Cardiac muscle cell (in vitro differentiated cells and primary cell): ENCODE measurements around the gene TMEM31. TPM values are rescaled to one million over a fixed set of nuclear protein-coding genes. Genes with fewer than 3 reads are reported as not detected.
A peak's percentile ranks its signal among the peaks of the same experiment; 100 is the strongest.

ENCODE experiments used
- DNase-seq, 2 donors: peaks; one replicate each; pipeline versions ENCODE4 v3.0.0 to v3.0.0-alpha.2; 2010 to 2017; ENCODE audit warnings: low read depth in 1 of 2, low spot score in 1 of 2
- H3K27ac ChIP-seq: fragments of 200-600 bp; sonication (generic); 2 replicates; pipeline ENCODE4 v1.5.1; 2016
- H3K27me3 ChIP-seq: fragments of 200-600 bp; sonication (generic); 2 replicates; pipeline ENCODE4 v1.6.0; 2016; ENCODE audit warnings: control low read depth
- H3K36me3 ChIP-seq: fragments of 200-600 bp; sonication (generic); 2 replicates; pipeline ENCODE4 v1.5.1; 2016; ENCODE audit warnings: control low read depth
- H3K4me1 ChIP-seq: fragments of 200-600 bp; sonication (generic); 2 replicates; pipeline ENCODE4 v1.8.1; 2017; ENCODE audit warnings: low read depth, mild to moderate bottlenecking, mixed run types
- H3K4me3 ChIP-seq: fragments of 200-600 bp; sonication (generic); 2 replicates; pipeline ENCODE4 v1.5.1; 2016; ENCODE audit warnings: mild to moderate bottlenecking
- H3K9me3 ChIP-seq: fragments of 200-600 bp; sonication (generic); 2 replicates; pipeline ENCODE4 v1.5.1; 2017; ENCODE audit warnings: low read depth, mild to moderate bottlenecking, control low read depth
- polyA plus RNA-seq: library from polyadenylated mRNA; unstranded; fragments of >200 nt; fragmentation: Nextera tagmentation; extraction: Ambion mirVana; gene quantifications from 2 replicates; pipeline ENCODE4 v1.2.1, GENCODE V29; 2016
- total RNA-seq: library from RNA; depleted of rRNA; stranded (reverse); fragments of >200 nt; gene quantifications from 2 replicates; pipeline ENCODE4 v1.2.3, GENCODE V29; 2016
- TF ChIP-seq, protein P1 (sequence below): IDR thresholded peaks from 2 replicates; pipeline ENCODE4 v1.5.1; 2012; ENCODE audit warnings: low read depth, mild to moderate bottlenecking, low read length

The TMEM31 gene
- total and polyA plus RNA-seq, 2 experiments from 2014 or later, result 1.7 TPM; not detected in 1

DNA sequence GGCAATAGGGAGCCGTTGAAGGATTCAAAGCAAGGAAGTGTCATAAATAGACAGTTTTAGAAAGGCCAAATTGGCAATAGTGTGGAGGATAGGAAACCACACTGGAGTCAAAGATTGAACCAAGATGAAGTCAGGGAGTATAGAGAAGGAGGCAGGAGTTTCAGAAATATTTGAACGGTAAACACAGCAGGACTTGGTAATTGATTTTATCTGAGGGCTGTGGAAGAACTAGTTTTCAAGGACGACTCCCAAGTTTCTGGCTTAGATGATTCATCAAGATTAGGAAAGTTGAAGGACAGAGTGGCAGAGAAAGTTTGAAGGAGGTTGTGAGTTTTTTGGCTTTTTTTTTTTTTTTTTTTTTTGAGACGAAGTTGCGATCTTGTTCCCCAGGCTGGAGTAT, 11.5 kb upstream of the TMEM31 start:
- Histone ChIP-seq H3K36me3 (no peaks in the 10 kb centered on the region), H3K9me3 (no peaks in the 10 kb centered on the region), H3K27me3 (no peaks in the 10 kb centered on the region), H3K4me1 (peaks cover 9% of the 10 kb centered on the region), H3K4me3 (no peak overlapping the region), H3K27ac (no peak overlapping the region)
- DNase-seq, result no peak
- TF ChIP-seq, protein P1, sequence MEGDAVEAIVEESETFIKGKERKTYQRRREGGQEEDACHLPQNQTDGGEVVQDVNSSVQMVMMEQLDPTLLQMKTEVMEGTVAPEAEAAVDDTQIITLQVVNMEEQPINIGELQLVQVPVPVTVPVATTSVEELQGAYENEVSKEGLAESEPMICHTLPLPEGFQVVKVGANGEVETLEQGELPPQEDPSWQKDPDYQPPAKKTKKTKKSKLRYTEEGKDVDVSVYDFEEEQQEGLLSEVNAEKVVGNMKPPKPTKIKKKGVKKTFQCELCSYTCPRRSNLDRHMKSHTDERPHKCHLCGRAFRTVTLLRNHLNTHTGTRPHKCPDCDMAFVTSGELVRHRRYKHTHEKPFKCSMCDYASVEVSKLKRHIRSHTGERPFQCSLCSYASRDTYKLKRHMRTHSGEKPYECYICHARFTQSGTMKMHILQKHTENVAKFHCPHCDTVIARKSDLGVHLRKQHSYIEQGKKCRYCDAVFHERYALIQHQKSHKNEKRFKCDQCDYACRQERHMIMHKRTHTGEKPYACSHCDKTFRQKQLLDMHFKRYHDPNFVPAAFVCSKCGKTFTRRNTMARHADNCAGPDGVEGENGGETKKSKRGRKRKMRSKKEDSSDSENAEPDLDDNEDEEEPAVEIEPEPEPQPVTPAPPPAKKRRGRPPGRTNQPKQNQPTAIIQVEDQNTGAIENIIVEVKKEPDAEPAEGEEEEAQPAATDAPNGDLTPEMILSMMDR, result no peak

DNA sequence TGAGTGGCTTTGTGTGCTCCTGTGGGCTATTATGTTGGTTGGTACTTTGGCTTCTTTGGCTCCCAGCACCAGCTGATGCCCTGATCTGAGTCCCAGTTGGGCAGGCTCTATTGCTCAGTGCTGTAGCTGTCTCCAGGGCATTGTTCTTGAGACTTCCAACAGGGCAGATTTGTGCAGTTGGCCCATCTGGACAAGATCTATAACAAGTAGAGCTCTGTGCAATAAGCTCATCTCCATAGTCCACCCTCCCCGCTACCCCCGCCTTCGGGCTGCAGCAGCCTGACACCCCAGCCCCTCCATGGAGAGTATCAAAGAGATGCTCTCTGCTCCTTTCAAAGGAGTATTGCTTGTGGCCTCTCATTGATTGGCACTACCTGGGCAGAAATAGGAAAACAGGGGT, 5.8 kb upstream of the TMEM31 start:
- H3K27ac ChIP-seq, result no peak overlapping the region
- H3K27me3 ChIP-seq, result no peaks in the 10 kb centered on the region
- TF ChIP-seq, protein P1, result no peak
- no peak overlapping the region for H3K4me3 ChIP-seq
- H3K4me1 ChIP-seq, result peaks cover 15% of the 10 kb centered on the region
- H3K36me3 ChIP-seq, result no peaks in the 10 kb centered on the region
- no peak for DNase-seq
- no peaks in the 10 kb centered on the region for H3K9me3 ChIP-seq

DNA sequence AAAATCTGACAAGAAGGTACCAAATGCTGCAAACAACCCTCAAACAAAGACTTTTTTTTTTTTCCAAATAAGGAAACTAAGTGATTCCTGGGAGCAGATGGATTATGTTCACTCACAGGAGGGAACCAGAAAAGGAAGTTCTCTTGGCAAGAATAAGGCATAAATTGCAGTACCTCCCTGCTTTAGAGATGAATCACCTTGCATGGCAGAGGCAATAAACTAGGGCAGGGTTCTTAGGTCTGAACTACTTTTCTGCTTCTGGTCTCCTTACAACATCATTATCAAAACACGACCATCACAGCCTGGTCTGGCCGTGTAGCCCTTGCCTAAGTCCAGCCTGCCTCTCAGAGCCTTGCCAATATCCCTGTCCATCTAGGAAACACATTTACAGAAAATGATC, 6.3 kb downstream of the TMEM31 start:
- TF ChIP-seq, protein P1, result no peak

DNA sequence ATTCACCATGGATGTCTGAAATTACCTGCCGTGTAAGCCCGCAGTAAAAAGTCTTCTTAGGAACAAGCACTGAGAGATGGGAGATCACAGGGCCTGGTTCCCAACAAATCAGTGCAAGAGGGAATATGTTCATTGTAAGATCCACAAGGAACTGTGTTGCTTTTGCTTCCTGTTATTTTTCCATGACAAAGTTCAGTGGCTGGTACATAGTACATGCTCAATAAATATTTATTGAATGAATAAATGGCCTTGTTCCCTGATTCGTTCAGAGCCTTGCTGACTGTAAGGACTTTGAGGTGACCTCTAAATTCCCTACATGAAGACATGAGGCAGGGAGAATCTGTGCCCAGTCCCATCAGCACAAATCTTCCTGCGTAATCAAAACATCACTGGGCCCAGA, 7.4 kb downstream of the TMEM31 start:
- DNase-seq, result no peak
- no peaks in the 10 kb centered on the region for H3K9me3 ChIP-seq
- no peak overlapping the region for H3K4me3 ChIP-seq
- no peaks in the 10 kb centered on the region for H3K27me3 ChIP-seq
- TF ChIP-seq, protein P1, result no peak
- no peaks in the 10 kb centered on the region for H3K4me1 ChIP-seq
- H3K27ac ChIP-seq, result no peak overlapping the region
- H3K36me3 ChIP-seq, result no peaks in the 10 kb centered on the region

More for the DNA sequence above, 6.3 kb downstream of the TMEM31 start:
- H3K9me3 ChIP-seq, result no peaks in the 10 kb centered on the region
- peak in 1 of 2 donors; percentile 95 for DNase-seq
- H3K27me3 ChIP-seq, result no peaks in the 10 kb centered on the region
- no peak overlapping the region for H3K4me3 ChIP-seq
- no peaks in the 10 kb centered on the region for H3K36me3 ChIP-seq
- no peak overlapping the region for H3K27ac ChIP-seq
- H3K4me1 ChIP-seq, result no peaks in the 10 kb centered on the region

DNA sequence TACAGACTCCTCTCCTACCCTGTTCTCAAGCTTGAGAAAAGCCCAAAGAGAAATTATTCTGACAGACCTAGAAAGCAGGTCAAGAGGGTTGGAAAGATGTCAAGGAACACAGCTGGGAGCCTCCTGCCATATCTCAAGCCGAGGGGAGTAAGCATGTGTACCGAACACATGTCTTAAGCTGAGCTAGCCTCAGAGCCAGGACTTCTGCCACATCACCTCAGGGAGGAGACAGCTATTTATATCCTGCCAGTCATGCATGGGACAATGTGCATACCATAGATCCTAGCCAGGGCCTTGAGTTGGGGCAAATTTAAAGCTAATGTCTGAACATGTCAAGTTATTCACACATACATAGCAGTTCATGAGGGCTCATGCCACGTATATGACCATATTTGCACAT, 11.8 kb downstream of the TMEM31 start:
- TF ChIP-seq, protein P1, result no peak
- no peaks in the 10 kb centered on the region for H3K4me1 ChIP-seq
- H3K9me3 ChIP-seq, result no peaks in the 10 kb centered on the region
- no peaks in the 10 kb centered on the region for H3K36me3 ChIP-seq
- H3K27me3 ChIP-seq, result no peaks in the 10 kb centered on the region
- no peak overlapping the region for H3K4me3 ChIP-seq
- peak in 1 of 2 donors; percentile 73 for DNase-seq
- no peak overlapping the region for H3K27ac ChIP-seq

DNA sequence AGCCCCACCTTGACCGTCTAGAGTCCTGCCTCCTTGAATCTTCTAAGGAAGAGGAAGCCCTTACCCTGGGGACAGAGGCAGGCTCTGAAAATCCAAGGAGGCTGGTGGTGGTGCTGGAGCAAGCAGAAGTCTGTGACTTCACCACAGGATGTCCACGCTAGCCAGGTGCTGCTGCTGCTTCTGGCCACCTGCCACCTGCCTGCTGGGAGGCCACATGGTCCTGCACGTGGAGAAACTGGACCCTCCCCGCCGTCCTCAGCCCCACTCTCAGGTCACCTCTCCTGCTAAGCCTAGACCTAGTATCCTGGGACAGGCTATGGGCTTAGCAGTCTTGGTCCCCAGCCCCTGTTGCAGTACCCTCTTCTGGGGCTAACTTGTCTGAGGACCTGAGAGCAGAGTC, 15.8 kb downstream of the TMEM31 start:
- H3K4me1 ChIP-seq, result no peaks in the 10 kb centered on the region
- H3K36me3 ChIP-seq, result no peaks in the 10 kb centered on the region
- no peak overlapping the region for H3K4me3 ChIP-seq
- H3K9me3 ChIP-seq, result no peaks in the 10 kb centered on the region
- no peak for DNase-seq
- no peak overlapping the region for H3K27ac ChIP-seq
- TF ChIP-seq, protein P1, result no peak
- no peaks in the 10 kb centered on the region for H3K27me3 ChIP-seq
